NCI-H2029 (cell line): ENCODE data around the gene LDLRAD3.
"Not testable (repeated sequence)": the region's sequence is repeated elsewhere in the genome, so short reads cannot be mapped to it uniquely, and the experiment has no call there.

Experiments
- DNase-seq: peaks from one replicate; lab custom pipeline; 2025; lab: John Stamatoyannopoulos, UW

LDLRAD3 gene

DNA sequence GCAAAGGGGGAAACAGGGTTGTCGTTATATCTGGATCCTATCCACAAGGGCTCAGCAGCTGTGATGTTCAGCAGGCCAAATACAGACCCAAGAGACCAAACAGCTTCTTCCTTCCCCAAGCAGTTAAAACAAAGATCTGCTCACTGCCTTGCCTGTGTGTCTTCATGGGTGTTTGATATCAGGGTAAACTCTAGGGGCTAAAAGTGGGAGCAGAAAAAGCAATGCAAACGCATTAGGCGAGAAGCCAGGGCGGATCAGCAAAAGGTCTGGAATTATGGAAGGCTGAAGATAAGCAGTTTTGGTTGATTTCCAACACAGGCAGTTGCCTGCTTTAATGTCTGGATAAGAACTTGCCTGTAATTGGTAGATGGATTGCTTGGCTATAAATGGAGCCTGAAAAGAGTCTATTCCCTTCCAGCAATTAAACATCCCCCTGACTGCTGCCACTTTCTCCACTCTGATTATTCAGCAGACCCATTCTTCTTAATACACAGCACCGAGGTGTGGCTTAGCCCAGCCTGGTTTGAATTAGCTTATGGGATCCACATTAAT is 219.1 kb downstream of the LDLRAD3 start:
- no peak for DNase-seq

DNA sequence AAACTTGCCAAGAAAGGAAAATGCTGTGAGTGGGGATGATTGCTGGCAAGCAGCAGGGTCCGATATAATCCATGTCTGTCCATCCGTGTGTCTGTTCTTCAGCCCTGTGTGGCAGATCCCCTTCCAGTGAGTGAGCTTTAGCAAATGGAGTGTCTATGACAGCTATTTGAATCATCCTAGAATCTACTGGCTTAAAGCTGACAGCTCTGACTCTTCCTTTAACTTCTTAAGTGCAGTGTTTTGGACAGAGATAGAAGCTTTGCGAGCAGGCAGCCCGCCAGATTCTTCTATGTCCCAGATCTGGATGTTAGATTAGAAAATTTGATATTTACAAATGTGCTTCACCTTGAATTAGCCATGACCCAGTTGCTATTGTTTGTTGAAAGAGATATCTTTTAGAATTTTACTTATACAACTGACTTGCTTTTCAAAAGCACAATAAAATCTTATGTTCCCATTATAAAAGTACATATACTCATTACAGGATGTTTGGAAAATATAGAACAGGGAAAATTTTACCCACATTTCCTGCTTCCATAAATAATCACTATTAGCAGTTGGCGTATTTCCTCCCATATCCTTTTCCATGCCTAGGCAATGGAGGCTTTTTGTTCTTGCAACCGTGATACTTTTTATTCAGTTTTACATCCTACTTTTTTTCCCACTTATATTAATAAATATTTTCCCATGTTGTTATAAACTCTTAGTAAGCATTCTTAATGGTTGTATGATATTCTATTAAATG is 220.8 kb downstream of the LDLRAD3 start:
- DNase-seq = no peak

- no peak for DNase-seq
Observed at GRCh38 chr11:36165621-36166397, 221.9 kb downstream of the LDLRAD3 start.

DNA sequence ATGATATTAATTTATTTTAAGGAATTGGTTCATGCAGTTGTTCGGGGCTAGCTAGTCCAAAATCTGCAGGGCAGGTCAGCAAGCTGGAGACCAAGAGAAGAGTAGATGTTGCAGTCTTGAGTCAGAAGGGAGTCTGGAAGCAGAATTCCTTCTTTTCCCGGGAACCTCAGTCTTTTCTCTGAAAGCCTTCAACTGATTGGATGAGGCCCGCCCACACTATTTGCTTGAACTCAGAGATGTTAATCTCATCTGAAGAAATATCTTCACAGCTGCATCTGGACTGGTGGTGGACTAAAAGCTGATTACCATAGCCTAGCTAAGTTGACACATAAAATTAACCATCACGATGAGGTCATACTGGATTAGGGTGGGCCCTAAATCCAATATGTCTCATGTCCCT is 223.2 kb downstream of the LDLRAD3 start:
- no peak for DNase-seq

DNA sequence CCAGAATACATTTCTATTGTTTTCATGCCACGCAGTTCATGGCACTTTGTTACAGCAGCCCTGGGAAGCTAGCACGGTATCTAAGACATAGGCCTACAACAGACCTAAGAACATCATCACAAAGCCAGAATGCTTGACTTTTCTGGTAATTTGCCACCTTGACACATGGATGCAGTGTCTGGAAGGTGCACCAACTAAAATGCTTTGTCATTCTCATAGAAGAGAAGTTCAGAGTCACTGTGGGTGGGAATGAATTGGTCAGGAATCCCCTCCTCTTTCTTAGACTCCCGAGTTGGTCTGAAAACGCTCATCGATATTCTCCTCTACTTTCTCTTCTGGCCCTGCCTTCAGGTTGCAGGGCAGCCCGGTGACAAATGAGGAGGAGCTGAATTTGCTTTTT is 223.9 kb downstream of the LDLRAD3 start:
- no peak for DNase-seq

DNA sequence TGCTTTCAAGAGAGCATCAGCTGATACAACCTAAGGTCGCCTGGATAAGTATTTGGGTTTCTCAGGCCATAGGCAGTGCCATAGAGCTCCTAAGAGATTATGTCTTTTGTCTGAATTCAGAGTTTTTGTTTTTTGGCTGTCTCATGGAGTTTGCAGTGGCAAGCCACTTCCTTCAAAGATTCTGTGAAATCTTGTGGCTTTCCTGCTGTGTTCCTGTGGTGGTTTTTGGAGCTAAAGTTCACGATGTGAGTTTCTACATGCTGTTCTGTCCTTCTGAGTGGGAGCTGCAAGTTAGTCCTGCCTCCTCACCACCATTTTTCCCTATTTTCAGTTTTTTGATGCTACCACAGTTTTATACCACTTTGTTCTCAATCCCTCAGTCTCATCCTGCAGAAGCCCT is 234.0 kb downstream of the LDLRAD3 start:
- DNase-seq = no peak

DNA sequence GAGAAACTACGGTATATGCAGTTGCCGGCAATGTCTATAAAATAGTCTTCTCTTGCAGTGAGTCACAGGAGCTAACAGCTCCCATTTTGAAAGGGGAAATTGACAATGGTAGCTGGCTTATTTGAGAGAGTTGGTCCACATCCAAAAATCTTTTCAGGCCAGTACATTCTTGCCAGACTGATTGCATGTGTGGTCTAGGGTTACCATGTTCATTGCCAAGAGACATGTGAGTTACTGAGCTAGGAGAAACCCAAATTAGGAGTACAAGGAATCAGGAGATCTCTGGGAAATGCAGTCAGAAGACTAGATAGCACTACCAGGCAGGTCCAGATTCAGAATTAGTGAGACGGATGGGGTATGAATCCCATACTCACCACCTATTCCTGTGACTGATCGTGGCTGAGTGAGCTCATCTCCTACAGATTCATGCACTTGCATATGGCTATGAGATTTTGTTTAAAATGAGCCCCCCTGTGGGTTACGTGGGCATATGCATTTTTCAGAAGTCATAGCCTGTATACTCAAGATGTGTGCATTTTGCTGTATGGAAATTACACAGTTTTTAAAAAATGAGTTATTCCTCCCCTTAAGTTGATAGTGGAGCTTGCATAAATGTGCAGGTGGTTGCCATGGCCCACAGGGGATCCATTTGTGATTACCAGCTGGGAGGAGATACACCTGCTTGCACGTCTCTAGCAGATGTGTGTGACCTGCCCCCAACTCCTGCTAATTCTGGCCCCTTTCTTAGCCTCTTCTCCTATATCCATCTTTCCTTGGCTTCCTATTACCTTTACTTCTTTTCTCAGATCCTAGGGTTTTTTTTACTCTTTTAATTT is 242.7 kb downstream of the LDLRAD3 start:
- DNase-seq = peak; percentile 18

DNA sequence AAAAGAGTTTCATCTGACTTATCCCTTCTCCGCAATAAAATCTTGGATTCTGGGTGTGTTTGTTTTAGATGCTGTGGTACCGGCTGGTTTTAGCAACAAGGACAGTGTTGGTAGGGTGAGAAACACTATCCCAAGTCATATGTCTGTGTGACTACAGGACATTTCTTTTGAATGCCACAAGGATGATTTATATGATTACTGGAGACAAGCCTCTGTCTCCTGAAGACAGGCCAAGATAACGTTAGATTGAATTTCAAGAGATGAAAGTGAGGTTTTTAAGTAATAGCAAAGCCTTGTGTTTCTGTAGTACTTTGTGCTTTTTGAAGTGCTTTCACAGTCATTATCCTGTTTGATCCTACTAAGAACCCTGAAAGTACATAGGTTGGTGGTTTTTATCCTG is 243.8 kb downstream of the LDLRAD3 start:
- DNase-seq = no peak

DNA sequence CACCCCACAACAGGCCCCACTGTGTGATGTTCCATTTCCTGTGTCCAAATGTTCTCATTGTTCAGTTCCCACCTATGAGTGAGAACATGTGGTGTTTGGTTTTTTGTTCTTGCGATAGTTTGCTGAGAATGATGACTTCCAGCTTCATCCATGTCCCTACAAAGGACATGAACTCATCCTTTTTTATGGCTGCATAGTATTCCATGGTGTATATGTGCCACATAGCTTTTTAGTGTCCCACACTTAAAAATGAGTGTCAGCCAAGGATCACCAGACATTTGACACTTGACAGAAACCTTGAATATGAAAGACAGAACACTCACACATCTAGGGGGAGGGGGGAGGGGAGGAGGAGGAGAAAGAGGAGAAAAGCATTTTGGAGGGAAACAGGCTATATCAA is 245.9 kb downstream of the LDLRAD3 start:
- not testable (repeated sequence) for DNase-seq

DNA sequence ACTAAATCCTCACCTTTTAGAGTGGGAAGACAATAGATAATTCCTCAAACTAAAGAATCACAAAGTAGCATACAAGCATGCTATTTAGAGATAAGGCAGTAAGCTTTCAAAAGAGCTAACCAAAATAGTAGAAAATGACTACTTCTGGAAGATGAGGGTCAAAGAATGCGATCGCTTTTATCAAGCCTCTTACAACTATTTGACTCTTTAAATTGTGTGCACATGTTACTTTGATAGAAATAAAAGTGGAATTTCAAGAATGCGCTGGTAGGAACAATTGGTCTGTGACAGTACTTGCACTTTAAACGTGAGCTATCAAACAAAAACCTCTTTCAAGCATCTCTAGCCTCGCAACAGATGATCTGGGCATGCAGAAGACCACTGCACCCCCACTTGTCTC is 248.1 kb downstream of the LDLRAD3 start:
- DNase-seq = no peak

DNA sequence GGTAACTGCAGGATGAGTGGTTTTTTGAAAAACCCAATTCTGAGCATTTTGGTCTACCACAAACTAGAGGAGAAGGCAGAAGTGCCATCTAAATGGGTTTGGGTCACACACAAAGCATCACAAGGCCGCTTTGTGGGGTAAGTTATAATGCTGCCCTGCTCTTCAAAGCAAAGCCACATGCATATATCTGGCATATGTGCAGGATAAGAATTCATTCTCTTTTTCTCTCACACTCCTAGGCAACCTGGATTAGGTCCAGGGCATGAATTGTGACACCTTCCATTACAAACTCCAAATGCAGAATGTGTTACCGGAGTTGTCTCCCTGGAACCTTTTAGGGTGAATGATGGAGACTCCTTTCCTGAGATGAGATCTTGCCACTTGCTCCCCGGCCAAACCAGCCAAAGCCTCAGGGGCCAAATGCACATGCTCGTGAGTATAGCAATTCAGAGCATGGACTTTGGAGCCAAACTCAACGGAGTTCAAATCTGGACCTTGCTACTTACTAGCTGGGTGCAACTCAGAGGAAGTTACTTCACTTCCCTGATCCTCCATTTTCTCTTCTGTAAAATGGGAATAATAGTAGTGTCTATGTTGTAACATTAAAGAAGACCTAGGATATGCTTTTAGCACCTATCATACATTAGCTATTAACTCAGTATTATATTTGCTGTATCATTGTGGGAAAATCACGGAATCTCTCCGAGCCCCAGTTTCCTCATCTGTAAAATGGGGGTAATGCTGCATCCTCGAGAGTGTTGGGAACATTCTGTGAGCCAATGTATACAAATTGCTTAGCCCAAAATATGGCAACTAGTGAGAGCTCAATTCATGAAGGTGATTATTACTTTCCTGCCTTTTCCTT is 248.8 kb downstream of the LDLRAD3 start:
- DNase-seq = no peak

DNA sequence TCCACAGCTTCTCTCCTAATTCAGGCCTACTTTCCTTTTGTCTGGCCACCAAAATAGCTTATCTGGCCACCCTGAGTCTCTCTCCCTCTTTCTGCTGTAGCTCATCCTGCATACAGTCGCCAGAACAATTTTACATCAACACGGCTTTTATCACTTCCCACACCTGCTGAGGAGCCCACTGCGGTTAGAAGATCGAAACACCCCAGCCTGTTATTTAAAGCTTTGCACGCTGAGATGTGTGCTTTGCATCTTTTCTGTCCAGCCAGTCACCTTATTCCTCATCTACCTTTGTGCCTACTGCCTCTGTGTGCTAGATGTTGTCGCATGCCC is 249.4 kb downstream of the LDLRAD3 start:
- DNase-seq = no peak

GRCh38 chr11:36193721-36194120 is 249.9 kb downstream of the LDLRAD3 start:
- no peak for DNase-seq

- no peak for DNase-seq
Observed at GRCh38 chr11:36195496-36196354, 251.9 kb downstream of the LDLRAD3 start.

DNA sequence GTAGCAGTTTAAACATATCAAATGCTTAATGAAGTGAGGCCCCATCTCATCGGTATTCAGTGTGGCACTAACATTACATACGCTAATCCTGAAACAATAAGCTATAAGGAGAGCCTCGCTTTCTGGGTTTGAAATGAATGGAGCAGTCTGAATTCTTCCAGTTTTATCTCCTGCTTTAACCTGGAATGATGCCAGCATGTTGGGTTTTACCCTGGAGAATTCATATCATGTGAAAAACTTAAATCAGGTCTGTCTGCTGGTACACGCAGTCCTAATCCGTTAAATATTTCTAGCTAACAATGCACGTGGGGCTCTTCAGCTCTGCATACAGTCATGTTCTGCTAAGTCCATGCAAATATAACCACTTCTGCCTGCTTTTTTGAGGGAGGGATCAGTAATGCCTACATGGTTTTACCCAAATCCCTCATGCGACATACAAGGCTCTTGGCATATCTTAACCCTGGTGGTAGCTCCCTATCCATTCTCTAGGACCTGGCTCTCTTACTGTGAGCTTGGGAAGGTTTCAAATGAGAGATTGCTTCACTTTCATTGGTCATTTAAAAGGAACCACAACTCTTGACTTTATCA is 252.6 kb downstream of the LDLRAD3 start:
- no peak for DNase-seq

DNA sequence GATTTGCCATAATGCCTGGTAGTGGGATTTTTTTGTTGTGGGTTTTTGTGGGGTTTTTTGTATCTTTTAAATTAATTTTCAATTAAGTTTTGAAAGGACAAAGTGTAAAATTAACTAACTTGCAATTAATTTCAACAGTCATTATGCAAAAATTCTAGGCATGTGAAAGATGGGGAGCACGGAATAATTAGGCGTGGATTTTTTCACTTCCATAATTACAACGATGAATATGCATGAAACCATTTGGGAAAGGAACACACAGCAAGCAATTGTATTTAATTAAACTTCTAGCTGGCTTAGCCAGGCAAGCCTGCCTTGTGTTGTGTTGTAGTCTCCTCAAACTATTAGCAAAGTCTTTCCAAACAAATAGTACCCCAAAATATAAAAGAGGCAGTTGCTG is 257.5 kb downstream of the LDLRAD3 start:
- no peak for DNase-seq

- no peak for DNase-seq
Observed at GRCh38 chr11:36205536-36205935, 261.7 kb downstream of the LDLRAD3 start.

GRCh38 chr11:36210529-36210928 is 266.7 kb downstream of the LDLRAD3 start:
- no peak for DNase-seq

DNA sequence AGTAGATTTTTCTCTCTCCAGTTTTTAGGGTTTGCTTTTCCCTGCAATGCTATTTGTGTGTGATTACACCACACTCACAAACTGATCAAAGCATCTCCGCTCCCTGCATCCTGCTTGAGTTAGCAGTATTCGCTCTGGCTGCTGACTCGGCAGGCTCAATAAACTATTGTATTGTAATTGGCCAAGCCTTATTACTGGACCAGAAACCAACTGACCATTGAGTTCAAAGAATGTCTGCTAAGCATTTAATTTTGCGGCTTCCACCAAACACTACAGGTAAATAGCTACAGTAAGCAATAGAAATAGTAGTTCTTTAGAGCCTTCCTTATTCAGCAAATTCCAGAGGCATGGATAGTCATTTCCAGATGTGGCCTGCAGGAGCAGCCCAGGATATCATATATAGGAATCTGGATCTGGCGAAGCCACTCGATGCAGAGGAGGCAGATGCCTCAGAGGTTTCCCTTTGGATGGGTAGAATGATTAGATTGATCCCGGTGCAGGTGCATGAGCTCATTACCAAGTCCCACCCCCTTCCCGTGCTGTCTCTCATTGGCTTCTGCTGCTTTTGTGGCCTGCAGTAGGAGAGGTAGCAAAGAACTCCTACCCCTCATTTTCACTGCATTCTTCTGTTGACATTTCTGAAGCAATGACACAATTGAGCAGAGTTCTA is 268.0 kb downstream of the LDLRAD3 start:
- DNase-seq = no peak
